Fibroblast of mammary gland (primary cell): ENCODE measurements around the gene BACH1.
A peak's percentile ranks its signal among the peaks of the same experiment; 100 is the strongest.

Experiments
- DNase-seq: peaks from one replicate; pipeline ENCODE4 v3.0.0-alpha.2; 2010; ENCODE audit warnings: low read depth
- H3K4me3 ChIP-seq: 2 replicates; pipeline ENCODE4 v1.5.1; 2011; ENCODE audit warnings: low read depth, mild to moderate bottlenecking, low read length, moderate library complexity; ENCODE audit not compliant: control insufficient read depth
- CTCF ChIP-seq: conservative IDR thresholded peaks from 2 replicates; pipeline ENCODE4 v1.5.1; 2011; ENCODE audit warnings: low read depth, low read length, inconsistent platforms; ENCODE audit not compliant: control insufficient read depth, insufficient read depth

The BACH1 gene

GRCh38 chr21:29376556-29376955 lies 77.8 kb downstream of the BACH1 start:
- no peak overlapping the region for H3K4me3 ChIP-seq
- peak; percentile 41 for TF ChIP-seq CTCF
- peak; percentile 43 for DNase-seq

- no peak overlapping the region for H3K4me3 ChIP-seq
- no peak for TF ChIP-seq CTCF
- no peak for DNase-seq
These were observed 78.5 kb downstream of the BACH1 start for GRCh38 chr21:29377266-29377665.

GRCh38 chr21:29378832-29379231 lies 80.1 kb downstream of the BACH1 start:
- DNase-seq: no peak
- no peak overlapping the region for H3K4me3 ChIP-seq
- TF ChIP-seq CTCF: no peak

- TF ChIP-seq CTCF: no peak
- no peak overlapping the region for H3K4me3 ChIP-seq
- no peak for DNase-seq
These were observed 80.9 kb downstream of the BACH1 start for GRCh38 chr21:29379517-29380054.

- no peak overlapping the region for H3K4me3 ChIP-seq
- DNase-seq: peak; percentile 31
- TF ChIP-seq CTCF: no peak
These were observed 83.4 kb downstream of the BACH1 start for GRCh38 chr21:29382030-29382654.

GRCh38 chr21:29384683-29385359 lies 86.1 kb downstream of the BACH1 start:
- DNase-seq: no peak
- TF ChIP-seq CTCF: no peak
- H3K4me3 ChIP-seq: no peak overlapping the region
